Nephron (organoid): ENCODE results near the gene RPRML.
"Not testable (repeated sequence)": the region's sequence is repeated elsewhere in the genome, so short reads cannot be mapped to it uniquely, and the experiment has no call there.

ENCODE experiments used
- H3K27ac Mint-ChIP-seq, 3 experiments: 2 replicates each; pipeline ENCODE4 v1.8.0; 2020; ENCODE audit warnings: mixed read lengths in 3 of 3, mild to moderate bottlenecking in 2 of 3, moderate library complexity in 1 of 3
- H3K27me3 Mint-ChIP-seq: 2 replicates; pipeline ENCODE4 v1.8.0; 2021; ENCODE audit warnings: low read depth, mild to moderate bottlenecking, moderate library complexity, mixed read lengths
- H3K36me3 Mint-ChIP-seq: 2 replicates; pipeline ENCODE4 v1.8.0; 2020; ENCODE audit warnings: low read depth, mixed read lengths
- H3K4me1 Mint-ChIP-seq: 2 replicates; pipeline ENCODE4 v1.8.0; 2020; ENCODE audit warnings: mixed read lengths
- H3K4me3 Mint-ChIP-seq, 3 experiments: 2 replicates each; pipeline ENCODE4 v1.8.0; 2020; ENCODE audit warnings: mild to moderate bottlenecking in 3 of 3, mixed read lengths in 3 of 3, moderate library complexity in 2 of 3
- H3K9me3 Mint-ChIP-seq: 2 replicates; pipeline ENCODE4 v1.8.0; 2020; ENCODE audit warnings: mixed read lengths
- TF ChIP-seq, protein P1 (sequence below), 3 experiments: fragments of 200-600 bp; sonication (generic); IDR thresholded peaks; one replicate each; pipeline ENCODE4 v1.5.0; 2021; ENCODE audit warnings: antibody characterized with exemption in 3 of 3; ENCODE audit not compliant: unreplicated experiment in 3 of 3

Gene RPRML

DNA sequence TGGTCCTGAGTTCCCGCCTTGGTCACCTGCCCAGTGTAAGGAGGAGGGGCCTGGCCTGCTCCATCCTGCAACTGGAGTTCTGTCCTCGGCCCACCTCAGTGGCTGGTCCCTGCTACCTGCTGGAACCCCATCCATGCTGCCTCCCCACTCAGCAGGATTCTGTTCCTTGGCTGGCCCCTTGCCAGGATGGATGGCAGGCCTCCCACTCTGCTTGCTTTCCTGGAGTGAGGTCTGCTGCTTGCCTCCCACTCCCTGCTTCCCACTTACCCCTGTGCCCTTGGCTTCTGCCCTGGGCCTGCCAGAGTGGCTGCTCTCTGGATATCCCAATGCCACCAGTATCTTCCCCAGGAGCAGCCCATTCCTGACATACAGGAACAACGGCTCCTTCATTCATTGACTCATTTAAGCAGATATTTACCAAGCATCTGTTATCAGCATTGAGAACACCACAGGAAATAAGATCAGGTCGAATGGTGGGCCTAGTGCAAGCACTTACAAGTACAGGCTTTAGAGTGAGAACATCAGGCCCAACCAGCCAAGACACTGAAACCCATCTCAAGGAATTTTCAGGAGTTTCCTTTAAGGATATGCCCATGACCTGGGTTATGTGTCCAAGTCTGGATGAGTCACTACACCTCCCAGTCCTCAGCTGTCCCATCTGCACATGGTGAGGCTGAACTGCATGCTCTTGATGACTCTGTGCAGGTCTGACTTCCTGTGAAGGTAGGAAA is 17.0 kb upstream of the RPRML start:
- Mint-ChIP-seq H3K36me3 (no peaks in the 10 kb centered on the region), H3K4me3 (no peak overlapping the region), H3K27ac (no peak overlapping the region), H3K27me3 (peaks cover 10% of the 10 kb centered on the region), H3K4me1 (no peaks in the 10 kb centered on the region), H3K9me3 (no peaks in the 10 kb centered on the region)
- TF ChIP-seq, protein P1, sequence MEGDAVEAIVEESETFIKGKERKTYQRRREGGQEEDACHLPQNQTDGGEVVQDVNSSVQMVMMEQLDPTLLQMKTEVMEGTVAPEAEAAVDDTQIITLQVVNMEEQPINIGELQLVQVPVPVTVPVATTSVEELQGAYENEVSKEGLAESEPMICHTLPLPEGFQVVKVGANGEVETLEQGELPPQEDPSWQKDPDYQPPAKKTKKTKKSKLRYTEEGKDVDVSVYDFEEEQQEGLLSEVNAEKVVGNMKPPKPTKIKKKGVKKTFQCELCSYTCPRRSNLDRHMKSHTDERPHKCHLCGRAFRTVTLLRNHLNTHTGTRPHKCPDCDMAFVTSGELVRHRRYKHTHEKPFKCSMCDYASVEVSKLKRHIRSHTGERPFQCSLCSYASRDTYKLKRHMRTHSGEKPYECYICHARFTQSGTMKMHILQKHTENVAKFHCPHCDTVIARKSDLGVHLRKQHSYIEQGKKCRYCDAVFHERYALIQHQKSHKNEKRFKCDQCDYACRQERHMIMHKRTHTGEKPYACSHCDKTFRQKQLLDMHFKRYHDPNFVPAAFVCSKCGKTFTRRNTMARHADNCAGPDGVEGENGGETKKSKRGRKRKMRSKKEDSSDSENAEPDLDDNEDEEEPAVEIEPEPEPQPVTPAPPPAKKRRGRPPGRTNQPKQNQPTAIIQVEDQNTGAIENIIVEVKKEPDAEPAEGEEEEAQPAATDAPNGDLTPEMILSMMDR (IDR thresholded peaks at IDR 0.05; ENCODE audit: unreplicated experiment in 3 of 3), result no peak

DNA sequence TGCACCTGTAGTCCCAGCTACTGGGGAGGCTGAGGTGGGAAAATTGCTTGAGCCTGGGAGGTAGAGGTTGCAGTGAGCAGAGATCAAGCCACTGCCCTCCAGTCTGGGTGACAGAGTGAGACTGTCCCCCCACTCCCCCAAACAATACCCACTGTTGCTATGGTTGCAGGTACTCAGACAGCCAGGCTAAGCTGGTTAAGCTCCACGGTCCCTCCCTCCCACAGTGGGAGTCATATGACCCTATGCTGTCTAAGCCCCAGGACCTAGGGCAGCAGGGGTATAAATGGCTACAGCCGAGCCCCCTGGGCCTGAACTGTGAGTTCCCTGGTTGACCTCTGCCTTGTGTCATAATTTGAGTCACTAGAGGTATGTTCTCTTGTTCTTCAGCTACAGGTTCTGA is 15.9 kb upstream of the RPRML start:
- H3K4me3 Mint-ChIP-seq, result no peak overlapping the region
- no peak overlapping the region for H3K27ac Mint-ChIP-seq
- H3K27me3 Mint-ChIP-seq, result peaks cover 10% of the 10 kb centered on the region
- H3K9me3 Mint-ChIP-seq, result no peaks in the 10 kb centered on the region
- TF ChIP-seq, protein P1 (IDR thresholded peaks at IDR 0.05; ENCODE audit: unreplicated experiment in 3 of 3), result no peak
- H3K4me1 Mint-ChIP-seq, result peaks cover 4% of the 10 kb centered on the region
- no peaks in the 10 kb centered on the region for H3K36me3 Mint-ChIP-seq

DNA sequence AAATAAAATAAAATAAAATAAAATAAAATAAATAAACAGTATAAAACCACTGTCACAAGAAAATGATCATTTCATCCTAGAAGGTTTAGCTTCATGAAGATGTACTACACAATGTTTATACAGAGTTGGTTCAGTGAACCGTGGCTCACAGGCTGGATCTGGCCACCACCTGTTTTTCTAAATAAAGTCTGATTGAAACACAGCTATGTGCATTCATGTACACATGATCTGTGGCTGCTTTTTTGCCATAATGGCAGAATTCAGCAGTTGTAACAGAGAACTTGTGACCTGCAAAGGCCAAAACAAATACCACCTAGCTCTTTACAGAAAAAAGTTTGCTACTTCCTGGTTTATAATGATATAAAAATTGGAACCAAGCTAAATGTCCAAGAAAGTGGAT is 12.6 kb upstream of the RPRML start:
- Mint-ChIP-seq H3K27ac (no peak overlapping the region), H3K27me3 (peaks cover 10% of the 10 kb centered on the region), H3K4me1 (peaks cover 13% of the 10 kb centered on the region), H3K4me3 (no peak overlapping the region), H3K36me3 (no peaks in the 10 kb centered on the region), H3K9me3 (no peaks in the 10 kb centered on the region)
- TF ChIP-seq, protein P1 (IDR thresholded peaks at IDR 0.05; ENCODE audit: unreplicated experiment in 3 of 3), result no peak

DNA sequence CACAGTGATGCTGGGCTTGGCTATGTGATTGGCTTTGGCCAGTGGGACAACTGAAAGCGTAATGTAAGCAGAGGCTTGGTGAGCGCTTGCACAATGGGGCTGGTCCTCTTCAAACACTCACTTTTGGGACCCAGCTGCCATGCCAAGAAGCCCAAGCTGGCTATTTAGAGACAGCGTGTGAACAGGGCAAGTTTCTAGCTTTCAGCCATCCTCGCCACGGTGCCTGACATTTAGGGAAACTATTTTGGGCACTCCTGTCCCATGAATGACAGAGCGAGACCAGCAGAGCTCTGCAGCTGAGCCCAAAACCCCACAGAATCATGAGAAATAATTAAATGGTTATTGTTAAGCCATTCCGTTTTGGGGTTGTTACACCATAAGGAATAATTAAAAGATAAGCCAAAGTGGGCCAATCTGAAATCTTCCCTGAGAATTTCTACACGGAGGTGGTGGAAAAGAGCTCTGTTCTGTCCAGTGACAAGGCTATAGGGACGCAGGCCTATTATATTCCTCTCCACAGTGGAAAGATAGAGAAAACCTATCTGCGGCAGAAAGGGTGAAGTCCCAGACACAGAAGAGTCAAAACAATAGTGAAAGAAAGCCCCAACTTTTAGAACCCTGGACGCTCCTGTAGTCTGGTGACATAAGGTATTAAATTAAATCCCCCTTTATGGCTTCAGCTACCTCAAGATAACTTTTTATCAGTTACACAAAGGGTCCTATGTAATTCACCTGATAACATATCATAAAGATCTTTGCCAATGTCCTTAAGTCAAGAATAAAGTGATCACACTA is 10.8 kb upstream of the RPRML start:
- Mint-ChIP-seq H3K4me1 (peaks cover 21% of the 10 kb centered on the region), H3K9me3 (no peaks in the 10 kb centered on the region), H3K27ac (no peak overlapping the region), H3K27me3 (peaks cover 10% of the 10 kb centered on the region), H3K36me3 (no peaks in the 10 kb centered on the region), H3K4me3 (no peak overlapping the region)
- TF ChIP-seq, protein P1 (IDR thresholded peaks at IDR 0.05; ENCODE audit: unreplicated experiment in 3 of 3), result no peak

DNA sequence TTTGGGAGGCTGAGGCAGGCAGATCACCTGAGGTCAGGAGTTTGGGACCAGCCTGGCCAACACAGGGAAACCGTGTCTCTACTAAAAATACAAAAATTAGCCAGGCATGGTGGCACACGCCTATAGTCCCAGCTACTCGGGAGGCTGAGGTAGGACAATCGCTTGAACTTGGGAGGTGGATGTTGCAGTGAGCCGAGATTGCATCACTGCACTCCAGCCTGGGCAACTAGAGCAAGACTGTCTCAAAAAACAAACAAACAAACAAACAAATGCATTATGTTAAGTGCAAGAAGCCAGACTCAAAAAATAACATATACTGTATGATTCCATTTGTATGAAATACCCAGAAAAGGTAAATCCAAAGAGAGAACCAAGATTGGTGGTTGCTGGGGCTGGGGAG is 8.9 kb upstream of the RPRML start:
- H3K9me3 Mint-ChIP-seq, H3K4me3 Mint-ChIP-seq, H3K27ac Mint-ChIP-seq, H3K36me3 Mint-ChIP-seq: not testable (repeated sequence)
- H3K4me1 Mint-ChIP-seq, result peaks cover 27% of the 10 kb centered on the region
- H3K27me3 Mint-ChIP-seq, result peaks cover 10% of the 10 kb centered on the region

DNA sequence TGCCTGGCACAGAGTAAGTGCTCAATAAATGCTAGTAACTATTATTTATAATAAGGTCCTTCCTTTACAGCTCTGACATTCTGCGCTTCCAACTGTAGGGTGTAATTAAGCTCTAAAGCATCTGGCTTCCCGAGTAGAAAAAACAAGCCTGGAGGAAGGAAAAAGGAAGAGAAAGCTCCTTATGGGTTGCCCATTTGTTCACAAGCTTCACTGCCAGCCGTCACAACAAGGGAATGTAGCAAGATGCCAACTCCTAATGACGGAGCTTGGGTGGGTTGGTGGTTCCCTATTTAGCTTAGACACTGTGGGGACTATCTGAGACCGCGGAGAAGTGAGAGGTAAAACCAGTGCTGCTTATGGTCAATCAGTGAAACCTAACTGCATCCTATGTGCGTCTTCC is 7.3 kb upstream of the RPRML start:
- H3K36me3 Mint-ChIP-seq, result no peaks in the 10 kb centered on the region
- H3K27ac Mint-ChIP-seq, result no peak overlapping the region

More for the DNA sequence above, 7.3 kb upstream of the RPRML start:
- TF ChIP-seq, protein P1 (IDR thresholded peaks at IDR 0.05; ENCODE audit: unreplicated experiment in 3 of 3), result no peak
- peaks cover 27% of the 10 kb centered on the region for H3K4me1 Mint-ChIP-seq
- H3K27me3 Mint-ChIP-seq, result peaks cover 20% of the 10 kb centered on the region
- no peaks in the 10 kb centered on the region for H3K9me3 Mint-ChIP-seq
- no peak overlapping the region for H3K4me3 Mint-ChIP-seq
